Activated CD8-positive, alpha-beta memory T cell treated with anti-CD3 and anti-CD28 coated beads, Interleukin-2, amount 50 U/mL, for 4 hours (primary cell): ENCODE results near the gene IDH3A.

Source experiments
- DNase-seq: peaks from one replicate; pipeline ENCODE4 v3.0.0-alpha.2; 2020

Gene IDH3A

DNA sequence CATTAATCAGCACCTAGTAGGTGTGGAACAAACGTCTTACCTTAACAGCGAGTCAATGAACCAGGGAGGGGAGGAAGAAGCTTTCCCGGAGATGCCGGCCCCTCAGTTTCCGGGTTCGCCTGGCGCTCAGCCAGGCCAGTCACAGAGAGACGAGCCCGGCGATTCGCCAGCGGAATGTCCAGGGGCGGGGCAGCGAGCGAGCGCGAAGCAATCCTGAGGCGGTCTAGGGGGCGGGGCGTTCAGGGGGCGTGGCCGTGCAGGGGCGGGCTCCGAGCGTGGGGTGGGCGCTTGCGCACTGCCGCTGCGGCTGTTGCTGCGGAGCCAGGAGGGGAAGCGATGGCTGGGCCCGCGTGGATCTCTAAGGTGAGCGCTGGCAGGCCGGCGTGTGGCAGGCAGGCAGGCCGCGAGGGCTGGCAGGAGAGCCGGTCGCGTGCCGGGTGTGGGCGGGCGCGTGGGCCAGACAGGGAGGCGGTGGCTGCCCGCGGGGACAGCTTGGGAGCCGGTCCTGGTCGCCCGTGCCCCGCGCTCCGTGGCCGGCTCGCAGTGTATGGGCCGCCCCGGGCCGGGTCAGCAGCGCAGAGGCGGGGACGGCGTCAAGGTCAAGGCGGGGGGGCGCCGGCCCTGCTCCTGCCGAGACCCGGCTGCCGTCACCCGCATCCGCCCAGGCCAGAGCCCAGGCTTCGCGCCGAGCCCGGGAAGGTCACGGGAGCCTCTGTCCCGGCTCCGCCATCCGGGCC, at the start of gene IDH3A:
TSS of gene IDH3A (plus strand) at position 295 of the 737 bp plus-strand sequence. CDS start at position 337, 42 bp downstream.
- DNase-seq, result peak; percentile 100

GRCh38 chr15:78100886-78101285, 48.3 kb upstream of the IDH3A start:
- DNase-seq, result peak; percentile 13

GRCh38 chr15:78101423-78102105, 47.6 kb upstream of the IDH3A start:
- DNase-seq, result no peak

- DNase-seq, result no peak
These were observed 47.0 kb upstream of the IDH3A start for GRCh38 chr15:78102211-78102610.

- DNase-seq, result no peak
These were observed 46.4 kb upstream of the IDH3A start for GRCh38 chr15:78102741-78103140.

DNA sequence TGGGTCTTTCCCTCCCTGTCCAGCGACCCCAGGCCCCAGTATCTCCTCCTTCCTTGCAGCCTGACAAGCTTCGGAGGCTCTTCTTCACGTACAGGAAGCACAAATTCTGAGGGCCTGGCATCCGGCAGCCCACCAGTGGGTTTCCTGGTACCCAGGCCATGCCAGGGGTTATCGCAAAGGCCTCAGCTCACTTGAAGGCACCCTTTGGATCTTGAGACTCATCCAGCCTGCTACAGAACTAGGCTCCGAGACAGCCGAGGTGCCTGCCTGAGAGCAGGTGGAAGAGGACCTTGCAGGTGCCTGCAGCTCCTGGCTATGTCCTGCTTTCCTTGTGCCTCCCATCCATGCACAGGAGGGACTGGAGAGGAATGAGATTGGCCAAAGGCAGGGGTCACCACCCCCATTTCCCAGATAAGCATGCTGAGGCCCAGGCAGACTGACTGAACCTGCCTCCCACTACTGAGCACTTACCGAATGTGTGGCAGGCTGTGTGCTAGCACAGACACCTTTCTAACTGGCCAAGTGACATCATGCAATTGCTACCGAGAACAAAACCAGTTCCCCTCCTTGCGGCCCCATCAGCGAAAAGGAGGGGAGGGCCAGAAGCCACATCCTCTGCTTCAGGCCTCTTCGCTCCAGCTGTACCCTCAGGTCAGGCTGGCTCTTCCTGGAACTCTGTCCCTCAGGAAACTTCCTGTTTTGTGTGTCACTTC, 45.6 kb upstream of the IDH3A start:
- peak; percentile 40 for DNase-seq

DNA sequence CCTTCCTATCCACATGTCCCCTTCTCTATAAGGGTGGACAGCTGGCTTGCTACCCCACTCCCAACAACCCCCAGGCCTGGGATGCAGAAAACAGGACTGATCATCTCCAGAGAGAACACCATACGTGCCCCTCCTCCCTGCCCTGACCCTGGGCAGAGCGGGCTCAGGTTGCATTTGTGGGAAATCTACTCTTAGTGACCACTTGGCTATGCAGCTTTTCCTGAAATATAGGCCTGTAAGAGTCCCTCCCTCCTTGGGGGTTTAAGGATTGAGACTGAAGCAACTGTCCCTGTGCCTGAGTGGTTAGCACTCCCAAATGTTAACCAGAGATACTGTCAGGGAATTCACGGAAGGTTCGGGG, 45.1 kb upstream of the IDH3A start:
- DNase-seq, result no peak

DNA sequence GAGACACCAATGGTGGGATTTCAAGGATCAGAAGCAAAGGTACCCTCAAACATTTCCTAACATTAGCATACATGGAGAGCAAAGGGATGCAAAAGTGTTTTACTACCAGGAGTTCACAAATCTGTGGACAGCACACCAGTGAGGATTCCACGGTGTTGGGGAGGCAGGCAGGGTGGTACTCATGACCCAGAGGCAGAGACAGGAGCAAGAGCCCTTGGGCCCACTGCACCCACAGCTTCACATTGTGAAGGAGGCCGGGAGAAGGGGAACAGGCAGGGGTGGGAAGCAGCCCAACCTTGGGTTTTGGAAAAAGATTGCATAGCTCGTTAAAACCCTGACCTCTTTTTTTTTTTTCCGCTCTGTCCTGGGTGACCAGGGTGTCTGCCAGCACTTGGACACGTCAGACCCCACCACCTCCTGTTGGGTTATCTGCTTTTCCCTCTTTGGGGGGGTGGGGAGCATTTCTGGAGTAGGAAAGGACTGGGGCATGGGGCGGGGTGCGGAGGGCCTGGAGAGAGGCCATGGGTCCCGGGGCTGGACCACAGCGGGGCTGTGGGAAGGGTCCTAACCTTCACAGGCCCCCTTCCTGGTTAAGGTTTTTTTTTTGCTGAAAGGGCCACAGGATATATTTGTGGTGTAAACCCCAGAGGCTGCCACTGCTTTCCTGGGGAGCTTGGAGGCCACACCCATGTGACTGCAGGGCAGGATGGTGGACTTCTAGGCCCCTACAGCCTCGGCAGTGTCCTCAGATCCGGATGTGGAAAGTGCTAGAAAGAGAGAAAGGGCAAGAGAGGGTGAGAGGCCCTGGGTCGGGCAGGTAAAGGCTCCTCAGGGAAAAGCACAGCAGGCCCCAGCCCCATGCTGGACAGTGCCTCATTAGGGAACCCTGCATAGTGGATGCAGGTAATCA, 44.3 kb upstream of the IDH3A start:
- no peak for DNase-seq

DNA sequence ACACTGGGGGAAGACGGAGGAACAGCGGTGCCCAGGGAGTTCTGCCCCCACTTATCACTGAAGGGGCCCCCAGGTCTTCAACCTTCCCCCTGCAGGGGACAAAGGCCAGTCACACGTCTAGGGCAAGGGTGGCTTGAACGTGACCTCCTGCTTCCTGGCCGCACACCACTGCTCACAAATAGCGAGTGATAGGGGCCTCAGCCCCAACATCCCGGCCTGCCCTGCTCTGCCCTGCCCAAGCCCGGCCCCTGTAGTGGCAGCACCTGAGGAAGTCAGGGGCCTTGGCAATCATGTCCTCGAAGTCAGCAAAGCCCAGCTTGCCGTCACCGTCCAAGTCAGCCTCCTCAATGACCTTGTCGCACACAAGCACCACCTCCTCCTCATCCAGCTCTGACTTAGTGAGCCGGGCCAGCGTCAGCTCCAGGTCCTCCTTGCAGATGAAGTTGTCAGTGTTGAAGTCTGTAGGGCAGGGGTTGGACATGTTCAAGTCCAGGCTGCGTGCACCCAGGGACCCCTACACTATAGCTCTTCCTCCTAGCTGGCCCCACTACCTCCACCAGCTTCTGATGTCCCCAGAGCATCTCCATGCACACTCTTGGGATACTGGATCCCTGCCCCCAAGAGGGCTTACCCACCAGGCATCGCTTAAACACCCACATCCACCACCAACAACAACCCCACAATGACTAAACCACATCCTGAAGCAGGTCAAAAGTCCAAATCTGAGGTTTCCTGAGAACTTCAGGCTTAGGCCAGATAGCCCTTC, 43.5 kb upstream of the IDH3A start:
- no peak for DNase-seq

DNA sequence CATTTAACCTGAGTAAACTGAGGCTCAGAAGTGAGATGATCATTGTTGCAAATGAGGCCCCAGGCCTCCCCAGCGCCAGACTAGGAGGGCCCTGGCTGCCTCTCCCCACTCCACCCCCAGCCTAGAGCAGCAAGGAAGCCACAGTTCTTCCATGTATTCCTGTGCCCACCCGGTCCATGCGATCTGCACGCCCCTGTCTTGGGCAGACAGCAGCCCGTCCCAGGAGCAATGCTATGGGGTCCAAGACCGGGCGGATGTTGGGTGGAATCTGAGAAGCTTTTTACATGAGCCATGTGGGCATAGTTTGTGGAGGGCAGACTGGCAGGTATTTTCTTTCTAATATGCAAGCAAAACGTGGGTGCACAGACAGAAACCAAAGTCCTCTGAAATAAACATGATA, 41.7 kb upstream of the IDH3A start:
- DNase-seq, result no peak

DNA sequence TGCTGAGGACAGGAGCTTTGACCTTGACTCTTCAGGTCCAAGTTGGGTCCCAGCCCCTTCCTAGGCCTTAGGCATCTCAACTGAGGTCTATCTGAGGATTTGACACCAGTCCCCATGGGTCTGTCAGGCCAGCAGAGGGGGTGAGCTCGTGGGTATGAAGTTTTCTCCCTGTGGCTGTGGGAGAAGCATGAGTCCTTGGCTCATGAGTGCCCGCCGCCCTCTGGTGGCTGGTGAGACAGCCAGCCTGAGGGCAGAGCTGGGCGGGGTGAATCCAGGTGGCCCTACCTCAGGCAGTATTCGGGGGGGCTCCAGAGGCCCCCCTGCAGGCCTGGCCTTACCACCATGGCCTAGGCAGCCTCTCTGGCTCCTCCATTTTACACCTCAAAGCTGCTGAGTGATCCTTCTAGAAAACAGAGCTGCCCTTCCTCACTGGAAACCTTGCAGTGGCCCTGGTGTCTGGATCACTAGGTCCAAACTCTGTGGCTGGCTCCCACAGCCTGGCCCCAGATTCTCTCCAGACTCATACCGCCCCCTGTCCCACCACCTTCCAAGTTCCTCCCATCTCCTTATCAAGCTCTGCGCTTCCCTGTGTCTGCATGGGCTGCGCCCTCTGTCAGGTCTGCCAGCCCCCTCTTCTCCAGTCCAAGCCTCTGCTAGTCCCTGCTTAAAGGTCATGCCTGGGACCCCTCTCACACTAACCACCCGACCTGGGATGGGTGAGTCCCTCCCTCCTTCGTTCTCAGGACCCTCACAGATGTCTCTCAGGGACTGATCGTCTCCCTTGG, 40.7 kb upstream of the IDH3A start:
- DNase-seq, result peak; percentile 85

DNA sequence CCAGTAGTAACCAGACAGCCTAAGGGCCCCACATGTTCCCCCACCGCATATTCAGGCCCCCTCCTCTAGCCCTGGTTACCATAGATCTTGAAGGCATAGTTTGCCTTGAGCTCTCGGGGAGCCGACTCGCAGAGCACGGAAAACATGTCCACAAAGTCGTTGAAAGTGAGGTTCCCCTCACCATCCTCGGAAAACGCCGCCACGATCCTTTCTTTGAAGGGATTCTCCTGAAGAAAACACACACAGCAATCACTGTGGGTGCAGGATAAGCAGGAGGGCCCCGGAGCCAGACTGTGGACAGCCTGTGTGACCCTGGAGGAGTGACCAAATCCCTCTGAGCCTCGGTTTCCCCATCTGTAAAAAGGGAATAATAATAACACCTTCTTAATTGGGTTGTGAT, 40.0 kb upstream of the IDH3A start:
- DNase-seq, result no peak

- no peak for DNase-seq
These were observed 39.1 kb upstream of the IDH3A start for GRCh38 chr15:78110096-78110495.

DNA sequence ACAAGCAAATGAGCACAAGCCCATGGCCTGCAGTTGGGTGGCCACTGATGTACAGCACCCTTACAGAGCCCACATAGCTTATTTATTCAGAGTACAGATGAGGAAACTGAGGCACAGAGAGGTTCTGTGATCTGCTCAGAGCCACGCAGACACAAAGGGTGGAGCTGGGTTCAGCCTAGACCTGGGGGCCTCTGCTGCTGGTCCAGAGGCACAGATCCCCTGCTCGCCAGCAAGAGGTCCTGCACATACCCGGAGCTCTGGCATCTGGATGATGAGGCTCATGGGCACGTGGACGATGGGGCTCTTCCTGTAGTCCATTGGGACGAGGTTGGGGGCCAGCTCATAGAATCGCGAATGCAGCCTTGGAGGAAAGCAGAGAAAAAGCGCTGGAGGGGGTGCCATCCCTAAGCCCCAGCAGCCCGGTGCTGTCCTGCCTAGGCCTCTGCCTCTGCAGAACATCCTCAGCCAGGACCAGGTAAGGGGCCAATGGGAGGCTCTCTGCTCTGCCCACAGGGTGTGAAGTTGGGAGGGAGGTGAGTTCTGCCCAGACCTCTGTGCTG, 38.2 kb upstream of the IDH3A start:
- no peak for DNase-seq

DNA sequence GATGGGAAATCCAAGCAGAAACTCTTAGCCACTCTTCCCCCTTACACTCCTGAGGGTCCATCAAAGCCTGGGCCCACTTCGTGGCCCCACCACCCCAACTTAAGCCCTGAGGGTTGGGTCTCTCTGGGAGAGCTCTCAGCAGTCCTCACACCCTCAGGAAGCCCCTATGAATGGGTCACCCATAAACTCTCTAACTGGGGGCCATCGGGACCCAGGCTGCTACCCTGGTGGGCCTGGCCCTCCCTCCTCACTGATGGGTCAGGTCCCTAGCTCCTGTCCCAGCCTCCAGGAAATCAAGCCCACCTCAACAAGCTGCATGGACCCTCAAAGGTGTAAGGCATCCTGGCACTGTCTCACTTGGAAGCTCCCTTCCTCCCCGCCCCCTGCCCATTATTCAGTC, 37.4 kb upstream of the IDH3A start:
- DNase-seq, result no peak

DNA sequence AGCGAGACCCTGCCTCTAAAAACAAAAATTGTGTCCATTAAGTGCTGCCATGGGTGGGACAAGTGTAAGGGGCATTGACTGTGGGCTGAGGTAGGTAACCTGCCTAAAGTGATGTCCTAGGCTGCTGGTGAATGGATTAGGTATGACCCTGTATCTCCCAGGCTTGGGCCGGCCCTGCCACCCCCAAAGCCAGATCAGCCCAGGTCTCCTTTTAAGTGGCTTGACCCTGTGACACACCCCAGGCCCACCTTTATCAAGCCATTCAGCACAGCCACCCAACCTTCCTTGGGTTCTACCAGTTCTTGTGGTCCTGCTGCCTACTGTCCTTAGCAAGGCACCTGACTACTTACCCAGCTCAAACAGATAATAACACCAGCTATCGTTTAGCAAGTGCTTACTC, 36.6 kb upstream of the IDH3A start:
- DNase-seq, result no peak

DNA sequence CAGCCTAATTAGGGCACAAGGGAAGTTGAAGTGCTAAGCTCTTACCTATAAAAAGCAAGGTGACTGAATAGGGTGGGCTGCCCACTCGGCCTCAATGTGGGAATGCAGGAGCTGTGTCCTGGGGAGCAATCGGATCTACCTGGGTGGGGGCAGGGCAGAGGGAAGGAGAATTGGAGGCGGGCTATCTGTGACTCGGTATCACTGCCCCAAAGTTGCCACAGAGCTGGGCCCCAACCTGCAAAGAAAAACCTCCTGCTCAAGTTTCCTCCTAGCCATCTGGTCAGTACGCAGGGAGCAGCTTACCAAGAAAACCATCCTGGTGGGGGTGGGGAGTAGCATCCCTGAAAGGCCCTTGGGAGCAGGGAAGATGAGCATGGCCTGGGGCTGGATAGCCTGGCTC, 28.6 kb upstream of the IDH3A start:
- DNase-seq, result no peak

- DNase-seq, result no peak
These were observed 23.9 kb upstream of the IDH3A start for GRCh38 chr15:78125267-78125666.

DNA sequence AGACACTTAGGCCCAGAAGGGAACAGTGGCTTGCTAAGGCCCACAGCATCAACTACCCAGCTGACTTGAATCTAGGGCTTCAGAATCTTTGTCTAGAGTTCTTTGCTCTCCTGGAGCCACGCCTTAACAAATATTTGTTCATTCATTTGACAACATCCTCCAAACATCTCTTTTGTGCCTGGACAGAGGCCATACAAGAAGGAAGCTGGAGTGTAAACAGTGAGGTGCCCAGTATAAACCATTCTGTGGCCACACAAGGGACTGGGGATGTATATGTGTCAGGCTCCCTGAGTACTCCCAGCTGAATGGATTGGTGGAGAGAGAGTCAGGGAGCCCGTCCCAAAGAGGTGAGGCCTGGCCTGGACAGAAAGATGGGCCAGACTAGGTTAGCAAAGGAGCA, 21.3 kb upstream of the IDH3A start:
- no peak for DNase-seq

DNA sequence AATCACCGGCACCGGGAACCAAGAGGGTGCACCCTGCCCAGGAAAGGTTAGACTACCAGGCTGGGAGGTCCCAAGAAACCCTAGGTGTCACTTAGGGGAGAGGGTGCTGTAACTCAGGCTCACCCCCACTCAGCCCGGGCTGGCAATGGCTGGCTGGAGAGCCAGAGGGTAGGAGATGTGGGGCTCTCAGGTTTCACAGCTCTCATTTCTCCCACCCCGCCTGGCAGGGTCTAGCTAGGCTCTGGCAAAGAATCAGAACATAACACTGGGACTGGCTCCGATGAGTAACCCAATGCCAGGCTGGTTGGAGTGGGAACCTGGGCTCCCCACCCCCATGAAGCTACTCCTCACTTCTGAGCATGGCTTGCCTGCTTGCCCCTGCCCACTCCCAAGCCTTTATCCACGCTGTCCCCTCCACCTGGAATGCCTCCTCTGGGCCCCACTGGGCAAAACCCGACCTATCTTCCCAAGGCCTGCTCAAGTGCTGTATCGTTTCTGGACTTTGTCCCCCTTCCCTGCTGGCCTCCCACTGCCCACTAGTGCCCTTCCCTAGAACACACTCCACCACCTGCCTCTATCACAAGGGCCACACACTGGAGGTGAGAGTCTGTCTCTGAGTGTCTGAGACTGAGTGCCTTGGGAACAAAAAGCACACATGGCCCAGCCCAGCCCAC, 19.9 kb upstream of the IDH3A start:
- no peak for DNase-seq
